Measurements from ENCODE around the gene STARD13.

DNA sequence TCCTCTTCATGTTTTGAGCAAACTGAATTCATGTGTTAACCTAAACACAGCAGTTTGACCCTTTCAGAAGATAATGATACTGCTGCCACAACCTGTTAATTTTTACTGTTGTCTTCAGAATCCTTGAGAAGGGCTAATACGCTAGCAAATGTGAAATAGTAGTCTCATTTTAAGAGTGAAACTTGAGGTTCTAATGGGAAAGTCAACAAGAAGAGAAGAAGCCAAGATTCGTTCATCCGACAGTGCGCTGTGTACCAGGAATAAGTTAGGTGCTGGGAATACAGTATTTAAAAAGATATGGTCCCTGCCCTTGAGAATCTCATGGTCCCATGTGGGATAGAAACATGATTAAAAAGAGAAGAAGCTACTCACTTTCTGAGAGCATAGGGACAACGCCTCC is 134.9 kb downstream of the STARD13 start:
- TF ChIP-seq CTCF (IDR thresholded peaks at IDR 0.05) (no peak), ZFX (IDR thresholded peaks at IDR 0.05; ENCODE audit: borderline replicate concordance) (no peak)
